NCI-H748 (cell line): ENCODE data around the gene SH3RF2.
"Not testable (repeated sequence)": the region's sequence is repeated elsewhere in the genome, so short reads cannot be mapped to it uniquely, and the experiment has no call there.

Experiments used
- DNase-seq: peaks from one replicate; lab custom pipeline; 2025; ENCODE audit not compliant: unreplicated experiment; lab: John Stamatoyannopoulos, UW

Gene SH3RF2

GRCh38 chr5:146003852-146004251 is 67.5 kb downstream of the SH3RF2 start:
- no peak for DNase-seq

GRCh38 chr5:146005264-146005663 is 68.9 kb downstream of the SH3RF2 start:
- no peak for DNase-seq

- no peak for DNase-seq
Observed at GRCh38 chr5:146005723-146006122, 69.3 kb downstream of the SH3RF2 start.

- DNase-seq: no peak
Observed at GRCh38 chr5:146006470-146007190, 70.3 kb downstream of the SH3RF2 start.

GRCh38 chr5:146007270-146007669 is 70.9 kb downstream of the SH3RF2 start:
- DNase-seq: no peak

- DNase-seq: no peak
Observed at GRCh38 chr5:146007989-146008388, 71.6 kb downstream of the SH3RF2 start.

GRCh38 chr5:146009020-146009419 is 72.6 kb downstream of the SH3RF2 start:
- no peak for DNase-seq

GRCh38 chr5:146010447-146010846 is 74.1 kb downstream of the SH3RF2 start:
- not testable (repeated sequence) for DNase-seq

GRCh38 chr5:146013761-146014160 is 77.4 kb downstream of the SH3RF2 start:
- DNase-seq: no peak

GRCh38 chr5:146015001-146015400 is 78.6 kb downstream of the SH3RF2 start:
- no peak for DNase-seq

- DNase-seq: no peak
Observed at GRCh38 chr5:146016764-146017484, 80.5 kb downstream of the SH3RF2 start.

- no peak for DNase-seq
Observed at GRCh38 chr5:146018514-146019375, 82.4 kb downstream of the SH3RF2 start.

GRCh38 chr5:146020100-146020499 is 83.7 kb downstream of the SH3RF2 start:
- no peak for DNase-seq

- no peak for DNase-seq
Observed at GRCh38 chr5:146024034-146024433, 87.7 kb downstream of the SH3RF2 start.

- no peak for DNase-seq
Observed at GRCh38 chr5:146025114-146025680, 88.8 kb downstream of the SH3RF2 start.

GRCh38 chr5:146025681-146026080 is 89.3 kb downstream of the SH3RF2 start:
- no peak for DNase-seq

GRCh38 chr5:146026307-146027010 is 90.1 kb downstream of the SH3RF2 start:
- DNase-seq: no peak

GRCh38 chr5:146027751-146028150 is 91.4 kb downstream of the SH3RF2 start:
- peak; percentile 27 for DNase-seq

- DNase-seq: no peak
Observed at GRCh38 chr5:146032911-146033310, 96.5 kb downstream of the SH3RF2 start.

GRCh38 chr5:146034127-146034526 is 97.7 kb downstream of the SH3RF2 start:
- peak; percentile 6 for DNase-seq

GRCh38 chr5:146034605-146035004 is 98.2 kb downstream of the SH3RF2 start:
- no peak for DNase-seq
